ENCODE results near the gene MAJIN. TPM values are rescaled to one million over a fixed set of nuclear protein-coding genes. Genes with fewer than 3 reads are reported as not detected.

MAJIN gene
- total RNA-seq, 4 donors from 2014 or later, result not detected

DNA sequence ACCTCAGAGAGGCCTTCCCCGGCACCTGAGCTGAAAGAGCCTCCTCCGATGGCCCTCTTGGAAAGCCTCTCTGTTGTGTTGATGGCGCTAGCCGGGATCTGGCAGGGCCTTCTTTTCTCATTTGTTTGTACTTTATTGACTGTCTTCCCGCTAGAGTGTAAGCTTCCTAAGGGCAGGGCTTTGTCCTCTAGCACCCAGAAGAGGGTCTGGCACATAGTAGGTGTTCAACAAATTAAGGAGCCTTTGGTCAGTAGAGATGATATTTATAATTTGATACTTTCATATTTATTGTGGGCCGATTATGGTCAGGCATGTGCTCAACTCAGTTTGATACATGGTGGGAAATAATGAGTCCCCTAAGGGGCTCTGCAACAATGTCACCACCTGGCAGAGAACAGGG is 46.0 kb upstream of the MAJIN start:
- DNase-seq (ENCODE audit: extremely low spot score), result no peak
- peaks cover 15 to 33% (median 30%) of the 10 kb centered on the region in 4 donors for H3K4me1 ChIP-seq
- 93% methylated on average over 6 of the region's 6 CpGs for WGBS
- TF ChIP-seq EP300 (IDR thresholded peaks at IDR 0.05) (no peak), POLR2A (IDR thresholded peaks at IDR 0.05; ENCODE audit: low read depth) (no peak), POLR2AphosphoS5 (IDR thresholded peaks at IDR 0.05) (no peak)
- TF ChIP-seq, protein P1, sequence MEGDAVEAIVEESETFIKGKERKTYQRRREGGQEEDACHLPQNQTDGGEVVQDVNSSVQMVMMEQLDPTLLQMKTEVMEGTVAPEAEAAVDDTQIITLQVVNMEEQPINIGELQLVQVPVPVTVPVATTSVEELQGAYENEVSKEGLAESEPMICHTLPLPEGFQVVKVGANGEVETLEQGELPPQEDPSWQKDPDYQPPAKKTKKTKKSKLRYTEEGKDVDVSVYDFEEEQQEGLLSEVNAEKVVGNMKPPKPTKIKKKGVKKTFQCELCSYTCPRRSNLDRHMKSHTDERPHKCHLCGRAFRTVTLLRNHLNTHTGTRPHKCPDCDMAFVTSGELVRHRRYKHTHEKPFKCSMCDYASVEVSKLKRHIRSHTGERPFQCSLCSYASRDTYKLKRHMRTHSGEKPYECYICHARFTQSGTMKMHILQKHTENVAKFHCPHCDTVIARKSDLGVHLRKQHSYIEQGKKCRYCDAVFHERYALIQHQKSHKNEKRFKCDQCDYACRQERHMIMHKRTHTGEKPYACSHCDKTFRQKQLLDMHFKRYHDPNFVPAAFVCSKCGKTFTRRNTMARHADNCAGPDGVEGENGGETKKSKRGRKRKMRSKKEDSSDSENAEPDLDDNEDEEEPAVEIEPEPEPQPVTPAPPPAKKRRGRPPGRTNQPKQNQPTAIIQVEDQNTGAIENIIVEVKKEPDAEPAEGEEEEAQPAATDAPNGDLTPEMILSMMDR (IDR thresholded peaks at IDR 0.05), result no peak
- peaks cover 24 to 58% (median 47%) of the 10 kb centered on the region in 4 donors for H3K36me3 ChIP-seq
- H3K27me3 ChIP-seq, result no peaks in the 10 kb centered on the region
- H3K4me3 ChIP-seq, result no peak overlapping the region
- H3K9me3 ChIP-seq, result no peaks in the 10 kb centered on the region
- H3K27ac ChIP-seq (replicated peaks in 1 of 4), result no peak overlapping the region
- intact Hi-C loops (cut with DNase I), result loop anchor here (10.0 kb wide), 1 partner anchor 173 kb away; the partner anchor contains the start of gene CDC42BPG

DNA sequence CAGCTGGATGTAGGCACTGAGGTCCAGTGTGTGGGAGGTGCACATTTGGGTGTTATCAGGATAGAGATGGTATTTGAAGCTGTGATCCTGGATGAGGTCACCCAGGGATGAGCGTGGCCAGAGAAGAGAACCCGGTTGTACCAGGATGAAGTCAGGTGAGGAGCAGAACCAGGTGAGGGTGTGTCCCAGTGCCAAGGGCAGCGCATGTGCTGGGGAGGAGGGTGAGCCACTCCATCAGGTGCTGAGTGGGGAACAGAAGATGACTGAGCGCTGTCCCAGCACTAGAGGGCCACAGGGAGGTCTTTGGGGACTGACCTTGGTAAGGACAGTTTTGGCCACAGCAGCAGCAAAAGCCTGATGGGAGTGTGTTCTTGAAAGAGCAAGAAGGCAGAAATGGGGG is 44.8 kb upstream of the MAJIN start:
- H3K27me3 ChIP-seq, result no peaks in the 10 kb centered on the region
- H3K4me1 ChIP-seq, result peaks cover 16 to 37% (median 34%) of the 10 kb centered on the region in 4 donors
- H3K4me3 ChIP-seq, result no peak overlapping the region
- intact Hi-C loops (cut with DNase I), result loop anchor here (10.0 kb wide), 1 partner anchor 172 kb away; the partner anchor contains the start of gene CDC42BPG
- TF ChIP-seq, protein P1 (IDR thresholded peaks at IDR 0.05), result no peak
- no peak for TF ChIP-seq POLR2AphosphoS5 (IDR thresholded peaks at IDR 0.05)
- no peak for TF ChIP-seq POLR2A (IDR thresholded peaks at IDR 0.05; ENCODE audit: low read depth)
- TF ChIP-seq EP300 (IDR thresholded peaks at IDR 0.05), result no peak
- no peaks in the 10 kb centered on the region for H3K9me3 ChIP-seq
- DNase-seq (ENCODE audit: extremely low spot score), result no peak
- H3K36me3 ChIP-seq, result peaks cover 21 to 45% (median 39%) of the 10 kb centered on the region in 4 donors
- 87% methylated on average over 4 of the region's 4 CpGs for WGBS
- H3K27ac ChIP-seq (replicated peaks in 1 of 4), result no peak overlapping the region

DNA sequence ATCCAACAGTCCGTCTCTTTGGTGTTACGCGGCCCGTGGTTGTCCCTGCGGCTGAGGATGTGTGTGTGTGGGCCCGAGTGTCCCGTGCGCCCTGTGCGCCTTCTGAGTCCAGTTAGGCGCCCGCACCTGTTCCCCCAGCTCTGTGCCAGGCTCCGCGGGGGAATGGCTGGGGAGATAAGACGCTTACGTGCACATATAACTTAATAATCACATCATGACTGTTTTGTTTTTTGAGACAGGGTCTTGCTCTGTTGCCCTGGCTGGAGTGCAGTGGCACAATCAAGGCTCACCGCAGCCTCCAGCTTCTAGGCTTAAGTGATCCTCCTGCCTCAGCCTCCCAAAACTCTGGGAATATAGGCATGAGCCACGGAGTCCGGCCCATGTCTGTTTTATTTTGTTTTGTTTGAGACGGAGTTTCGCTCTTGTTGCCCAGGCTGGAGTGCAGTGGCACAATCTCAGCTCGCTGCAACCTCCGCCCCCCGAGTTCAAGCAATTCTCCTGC is 42.9 kb upstream of the MAJIN start:
- peak overlapping the region; percentile 70 to 97 (median 82) for H3K4me3 ChIP-seq
- WGBS, result 50% methylated on average over 15 of the region's 23 CpGs
- DNase-seq (ENCODE audit: extremely low spot score), result no peak
- intact Hi-C loops (cut with DNase I), result loop anchor here (5.0 to 10.0 kb wide), 3 partner anchors 68 to 170 kb away; partner anchors contain the start of genes CDC42BPG, CDCA5, TM7SF2 and ZFPL1
- H3K27ac ChIP-seq (replicated peaks in 1 of 4), result peak overlapping the region; percentile 97 to 100 (median 98)
- no peaks in the 10 kb centered on the region for H3K27me3 ChIP-seq
- H3K4me1 ChIP-seq, result peaks cover 16 to 37% (median 34%) of the 10 kb centered on the region in 4 donors
- no peaks in the 10 kb centered on the region for H3K9me3 ChIP-seq
- TF ChIP-seq POLR2A (IDR thresholded peaks at IDR 0.05; ENCODE audit: low read depth) (no peak), POLR2AphosphoS5 (IDR thresholded peaks at IDR 0.05) (no peak), EP300 (IDR thresholded peaks at IDR 0.05) (no peak)
- TF ChIP-seq, protein P1 (IDR thresholded peaks at IDR 0.05), result no peak
- peaks cover 2 to 26% (median 20%) of the 10 kb centered on the region in 4 donors for H3K36me3 ChIP-seq

DNA sequence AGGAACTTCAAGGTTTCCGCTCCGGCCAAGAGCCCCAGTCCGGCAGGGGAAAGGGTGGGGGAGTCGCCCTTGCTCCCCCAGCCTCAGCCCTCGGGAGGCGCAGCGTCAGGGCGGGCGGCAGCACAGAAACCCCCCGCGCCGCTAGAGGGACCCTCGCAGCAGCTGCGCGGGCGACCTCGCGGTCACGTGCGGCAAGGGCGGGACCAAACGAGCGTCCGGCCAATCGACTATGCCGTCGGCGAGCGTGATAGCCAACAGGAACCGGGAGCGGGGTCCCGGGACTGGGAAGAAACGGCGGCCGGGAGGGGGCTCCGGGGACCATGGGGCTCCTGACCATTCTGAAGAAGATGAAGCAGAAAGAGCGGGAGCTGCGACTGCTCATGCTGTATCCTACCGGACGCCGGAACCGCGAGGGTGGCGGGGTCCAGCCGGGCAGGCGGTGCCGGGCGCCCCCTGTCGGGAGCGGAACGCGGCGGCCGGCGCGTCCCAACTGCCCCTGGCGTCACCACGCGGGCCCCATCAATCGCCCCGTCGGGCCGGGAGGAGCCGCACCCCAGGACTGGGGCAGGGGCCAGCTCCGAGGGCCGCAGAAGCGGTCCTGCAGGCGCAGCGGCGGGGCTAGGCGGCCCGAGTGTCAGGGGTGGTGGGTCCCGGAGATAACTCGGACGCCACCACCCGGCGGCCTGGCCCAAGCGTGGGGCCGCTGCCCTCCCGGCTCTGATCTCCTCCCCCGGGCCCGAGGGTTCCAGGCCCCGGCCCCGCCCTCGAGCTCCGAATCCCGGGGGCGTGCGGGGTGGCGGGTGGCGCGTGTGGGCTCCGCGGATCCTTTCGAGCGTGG is 42.2 kb upstream of the MAJIN start, which contains the start of gene ARL2:
Gene ARL2 (plus strand): TSS at position 273 of the 838 bp plus-strand sequence. CDS start 48 bp downstream, at position 321.
- intact Hi-C loops (cut with DNase I), result loop anchor here (5.0 to 10.0 kb wide), 3 partner anchors 68 to 169 kb away; partner anchors contain the start of genes CDC42BPG, CDCA5, TM7SF2 and ZFPL1
- H3K4me3 ChIP-seq, result peak within 1 kb of the TSS; percentile 70 to 97 (median 82)
- H3K27ac ChIP-seq (replicated peaks in 1 of 4), result peak within 1 kb of the TSS; percentile 97 to 100 (median 98)
- peak; percentile 31 for TF ChIP-seq POLR2A (IDR thresholded peaks at IDR 0.05; ENCODE audit: low read depth)
- TF ChIP-seq, protein P1 (IDR thresholded peaks at IDR 0.05), result peak; percentile 81 to 87 (median 84)
- TF ChIP-seq EP300 (IDR thresholded peaks at IDR 0.05), result no peak
- TF ChIP-seq POLR2AphosphoS5 (IDR thresholded peaks at IDR 0.05), result peak in 1 of 2 donors; percentile 61
- H3K9me3 ChIP-seq, result no peaks in the 10 kb centered on the region
- under 1% methylated on average over 18 of the region's 96 CpGs for WGBS
- peak; percentile 97 for DNase-seq (ENCODE audit: extremely low spot score)
- peaks cover 16 to 37% (median 34%) of the 10 kb centered on the region in 4 donors for H3K4me1 ChIP-seq
- peaks cover 0 to 19% (median 13%) of the 10 kb centered on the region in 4 donors for H3K36me3 ChIP-seq
- no peaks in the 10 kb centered on the region for H3K27me3 ChIP-seq

Measured in esophagus muscularis mucosa (tissue), 4 donors.